GM19455 (cell line): ENCODE data around the gene IFT43.

ENCODE experiments used
- ATAC-seq: cut with Tn5 transposase; IDR thresholded peaks from one replicate; pipeline ENCODE4 v1.9.1; 2021; ENCODE audit not compliant: unreplicated experiment

The IFT43 gene

DNA sequence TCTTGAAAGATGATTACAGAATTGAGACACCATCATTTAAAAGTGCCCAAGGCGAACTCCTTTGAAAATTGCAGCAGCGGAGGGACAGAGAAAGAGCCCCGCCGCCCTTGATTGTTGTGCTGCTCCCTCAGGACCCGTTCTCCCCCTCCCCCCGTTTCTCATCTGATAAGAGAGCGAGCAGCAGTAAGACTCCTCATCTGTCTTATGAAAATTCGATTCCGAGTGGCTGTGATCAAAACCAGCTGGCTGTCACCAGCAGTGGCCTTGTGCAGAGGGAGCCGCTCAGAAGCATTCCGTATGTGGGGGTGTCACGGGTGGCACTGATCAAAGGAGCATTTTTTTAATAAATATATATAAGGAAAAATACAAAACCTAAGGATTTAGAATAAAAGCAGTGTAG lies 88.2 kb downstream of the IFT43 start:
- no peak for ATAC-seq

DNA sequence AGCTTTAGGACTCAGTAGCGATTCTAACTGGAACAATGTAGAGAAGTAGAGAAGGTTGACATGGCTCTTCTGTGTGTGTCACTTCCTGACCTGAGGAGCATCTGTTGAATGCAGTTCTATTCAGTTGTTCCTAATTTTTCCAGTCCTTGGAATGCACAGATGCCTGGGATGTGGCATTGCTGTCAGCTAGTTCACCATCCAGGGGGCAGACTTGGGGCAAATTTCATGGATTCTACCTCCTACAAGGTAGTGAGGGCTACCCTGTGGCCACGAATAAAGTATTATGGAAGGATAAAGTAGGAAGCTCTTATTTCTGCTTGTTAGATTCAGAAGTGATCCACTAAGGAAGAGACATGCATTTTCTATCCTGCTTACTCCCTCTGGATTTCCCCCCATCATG lies 91.8 kb downstream of the IFT43 start:
- no peak for ATAC-seq

DNA sequence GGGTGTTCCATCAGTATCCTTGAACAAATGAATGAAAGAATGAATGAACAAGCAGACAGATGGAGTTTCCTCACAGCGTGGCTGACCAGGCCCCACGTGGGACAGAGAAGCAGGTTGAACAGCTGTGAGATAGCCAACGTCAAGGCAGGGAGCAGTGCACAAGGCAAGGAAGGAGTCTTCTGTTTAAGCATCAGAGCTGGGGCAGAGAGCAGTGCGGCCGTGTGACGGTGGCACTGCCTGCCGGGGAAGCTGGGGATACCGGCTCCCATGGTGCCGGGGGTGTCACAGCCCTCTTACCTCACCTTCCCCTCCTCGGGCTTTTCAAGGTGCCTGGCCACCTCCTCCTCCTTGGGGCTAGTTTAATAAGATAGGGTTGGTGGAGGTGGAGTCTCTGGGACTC lies 92.9 kb downstream of the IFT43 start:
- no peak for ATAC-seq

DNA sequence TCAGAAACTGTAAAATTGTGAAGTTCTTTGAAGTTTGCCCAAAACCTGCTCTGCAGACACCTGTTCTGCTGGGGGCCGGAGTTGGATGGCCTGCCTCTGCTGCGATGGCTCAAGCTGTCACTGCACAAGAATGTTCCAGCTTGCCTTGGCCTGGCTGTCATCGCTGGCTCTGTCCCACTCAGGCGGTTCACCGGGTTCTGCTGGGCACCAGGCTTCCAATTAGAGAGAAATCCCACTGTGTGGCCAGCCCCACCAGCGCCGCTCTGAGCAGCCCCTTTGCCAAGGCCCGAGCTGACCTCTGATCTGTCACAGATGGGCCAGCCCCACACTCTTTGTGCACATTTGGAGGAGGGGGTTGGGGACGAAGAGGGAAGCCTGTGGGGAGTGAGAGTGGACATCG lies 94.5 kb downstream of the IFT43 start:
- no peak for ATAC-seq

DNA sequence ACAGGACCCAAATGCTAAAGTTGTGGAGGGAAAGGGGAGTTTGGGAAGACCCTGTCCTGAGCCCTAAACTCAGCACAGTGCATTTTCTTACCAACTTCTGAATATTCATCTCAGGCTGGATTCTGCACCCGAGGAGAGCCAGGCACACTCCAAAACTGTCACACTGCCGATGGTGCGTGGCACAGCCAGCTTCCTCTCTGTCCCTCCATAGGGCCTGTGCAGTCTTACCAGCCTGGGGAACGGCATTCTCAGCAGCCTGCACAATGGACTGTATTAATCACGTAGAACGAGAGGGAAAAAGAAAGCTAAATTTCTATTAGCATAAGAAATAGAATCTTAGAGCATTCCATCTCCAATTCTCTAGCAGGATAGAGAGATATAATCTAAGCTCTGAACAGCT lies 94.9 kb downstream of the IFT43 start:
- no peak for ATAC-seq

DNA sequence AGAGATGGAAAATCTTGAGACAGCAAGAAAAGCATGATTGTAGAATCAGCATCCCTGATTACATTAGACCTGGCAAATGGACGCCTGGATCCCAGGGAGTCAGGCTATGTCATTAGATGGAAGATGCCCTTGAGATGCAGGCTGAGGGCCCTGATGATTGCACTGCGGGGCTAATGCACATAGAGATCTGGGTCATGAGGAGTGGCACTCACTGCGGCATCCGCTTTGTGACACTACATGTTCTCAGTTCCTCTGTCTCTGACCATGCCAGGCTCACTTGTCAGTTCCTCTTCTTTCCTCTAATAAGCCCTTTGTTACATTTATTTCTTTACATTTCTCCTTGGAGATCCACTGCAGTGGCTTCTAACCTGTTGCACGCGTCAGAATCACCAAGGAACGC lies 96.1 kb downstream of the IFT43 start:
- ATAC-seq, result no peak

DNA sequence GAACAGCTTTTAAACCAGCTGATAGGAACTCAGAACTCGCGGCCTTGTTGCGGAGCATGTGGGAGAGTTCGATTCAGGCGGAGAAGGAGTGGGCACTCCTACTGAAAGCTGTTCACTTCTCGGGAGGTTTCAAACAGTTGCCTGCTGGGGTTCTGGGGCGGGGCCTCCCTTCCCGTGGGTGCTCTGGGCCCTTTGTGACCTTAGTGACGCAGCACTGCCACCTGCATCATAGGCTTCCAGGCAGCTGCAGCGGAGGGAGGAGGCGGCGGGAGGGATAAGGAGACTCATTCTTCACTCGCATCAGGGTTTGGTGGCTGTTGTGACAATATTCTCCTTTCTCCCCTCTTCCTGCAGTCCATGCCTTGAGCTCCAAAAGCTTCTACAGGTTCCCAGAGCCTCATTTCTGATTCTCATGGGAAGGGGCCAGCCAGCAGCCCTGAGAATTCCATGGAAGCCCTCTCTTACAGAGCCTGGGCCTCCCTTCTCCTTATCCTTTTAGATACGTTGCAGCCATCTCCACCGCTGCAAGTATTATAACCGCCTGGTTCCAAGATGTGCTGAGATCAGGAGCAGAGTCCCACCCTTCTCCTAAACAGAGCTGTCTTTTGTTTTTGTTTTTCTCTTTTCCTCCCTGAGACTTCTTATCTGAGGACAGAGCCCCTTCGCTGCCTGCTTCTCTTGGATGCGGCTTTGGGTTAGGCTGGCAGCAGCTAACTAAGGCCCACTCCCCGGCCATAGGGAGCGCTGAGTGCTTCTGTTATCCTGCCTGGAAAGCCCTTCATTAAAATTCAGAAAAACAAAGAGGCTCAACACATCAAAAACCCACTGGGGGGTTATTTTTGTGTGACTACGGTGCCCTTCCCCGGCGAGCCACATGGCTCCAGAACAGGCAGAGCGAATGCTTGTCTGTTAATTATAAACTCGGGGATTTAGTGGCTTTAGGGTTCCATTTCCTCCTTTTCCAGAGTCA lies 98.5 kb downstream of the IFT43 start:
- ATAC-seq, result no peak

DNA sequence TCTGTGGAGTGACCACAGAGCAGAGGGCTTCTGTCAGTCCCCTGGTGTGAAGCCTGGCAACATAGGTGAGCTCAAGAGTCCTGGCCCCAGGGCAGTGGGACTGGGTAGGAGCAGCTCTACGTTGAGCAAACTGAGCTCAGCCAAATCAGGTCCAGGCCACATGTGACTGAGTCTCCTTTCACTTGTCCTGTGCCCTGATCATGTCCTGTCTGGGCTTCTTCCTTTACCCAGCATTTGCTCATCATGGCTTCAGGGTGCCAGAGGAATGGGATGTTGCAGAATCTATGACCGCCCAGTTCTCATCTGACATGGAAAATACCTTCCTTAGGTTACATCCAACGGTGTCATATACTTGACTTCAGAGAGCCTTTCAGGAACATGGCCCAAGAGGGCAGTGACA lies 99.8 kb downstream of the IFT43 start:
- no peak for ATAC-seq

DNA sequence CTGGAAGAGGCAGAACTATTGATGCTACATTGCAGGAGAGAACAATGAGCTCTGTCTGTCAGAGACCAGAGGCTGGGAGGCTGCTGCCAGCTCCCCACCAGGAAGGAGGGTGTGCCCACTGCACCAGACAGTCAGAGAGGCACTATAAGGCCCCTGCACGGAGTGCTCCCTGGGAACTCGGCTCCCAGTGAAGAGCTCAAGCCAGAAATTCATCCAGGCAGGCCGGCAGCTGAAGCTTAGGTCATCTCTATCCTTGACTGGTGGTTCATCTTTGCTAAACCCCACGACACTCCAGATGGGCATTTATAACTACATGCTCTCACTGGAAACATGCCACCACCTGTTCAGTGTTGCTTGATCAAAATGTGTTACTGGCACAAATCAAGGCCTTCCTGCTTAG lies 101.1 kb downstream of the IFT43 start:
- ATAC-seq, result no peak

DNA sequence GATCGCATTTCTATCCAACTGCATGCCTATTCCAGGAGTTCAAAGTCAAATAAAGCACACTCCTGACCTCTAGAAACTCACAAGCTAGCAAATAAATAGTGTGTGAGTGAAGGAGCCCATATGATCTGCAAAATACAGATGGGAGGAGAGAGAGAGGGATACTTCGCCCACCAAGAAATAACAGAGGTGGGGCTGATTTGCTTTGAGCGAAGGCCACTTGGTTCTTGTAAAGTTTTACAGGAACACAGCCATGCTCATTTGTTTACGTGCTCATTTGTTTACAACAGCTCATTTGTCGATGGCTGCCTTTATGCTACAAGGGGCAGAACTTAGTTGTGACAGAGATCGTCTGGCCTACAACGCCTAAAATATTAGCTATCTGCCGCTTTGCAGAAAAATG lies 102.8 kb downstream of the IFT43 start:
- ATAC-seq, result no peak

DNA sequence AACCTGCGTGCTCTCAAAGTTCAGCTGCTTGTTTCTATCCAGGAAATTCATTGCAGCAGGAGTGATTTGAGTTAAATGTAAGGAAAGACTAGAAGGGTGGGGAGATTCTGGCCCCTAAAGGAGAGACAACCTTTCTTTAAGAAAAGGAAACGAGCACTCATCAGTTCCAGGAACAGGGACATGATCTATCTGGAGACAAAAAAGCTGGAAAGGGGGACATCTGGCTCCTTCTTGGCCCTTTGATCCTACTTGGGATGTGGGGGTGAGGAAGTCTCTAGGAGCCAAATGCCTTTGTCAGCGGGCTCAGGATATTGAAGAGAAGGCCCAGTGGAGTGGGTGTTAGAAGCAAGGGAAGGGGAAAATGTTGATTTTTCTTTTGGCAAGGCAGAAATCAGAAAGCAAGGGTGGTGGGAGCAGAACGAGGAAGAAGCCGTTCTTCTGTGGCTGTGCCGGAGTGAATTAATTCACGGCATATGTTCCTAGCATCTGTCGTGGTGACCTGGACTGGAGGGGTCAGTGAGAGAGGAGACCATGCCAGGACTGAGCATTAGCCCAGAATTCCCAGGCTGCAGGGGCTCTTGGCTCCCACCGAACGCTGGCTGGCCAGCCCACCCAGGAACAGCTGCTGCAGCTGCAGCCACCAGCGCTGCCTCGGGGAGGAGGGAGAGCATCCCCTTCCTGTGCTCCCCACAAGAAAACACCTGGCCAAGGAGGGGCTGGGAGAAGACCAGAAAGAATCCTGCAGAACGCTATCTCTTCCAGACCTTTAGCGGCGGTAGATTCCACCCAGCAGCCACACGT lies 103.4 kb downstream of the IFT43 start:
- no peak for ATAC-seq

DNA sequence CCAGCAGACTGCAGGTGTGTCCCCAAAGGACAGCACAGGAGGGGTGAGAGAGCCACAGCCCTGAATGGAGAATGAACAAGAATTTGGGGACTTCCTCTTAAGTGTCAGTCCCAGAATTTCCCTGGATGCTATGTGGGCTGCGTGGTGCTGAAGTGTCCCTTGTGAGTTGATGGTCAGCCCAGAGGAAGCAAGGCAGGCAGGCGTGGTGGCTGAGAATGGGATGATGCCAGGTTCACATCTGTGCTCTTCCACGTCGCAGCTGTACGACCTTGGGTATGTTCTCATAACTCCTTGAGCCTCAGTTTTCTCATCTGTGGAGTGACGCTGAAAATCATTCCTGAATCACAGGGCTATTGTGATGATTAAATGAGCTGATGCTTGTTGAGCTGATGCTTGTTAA lies 104.0 kb downstream of the IFT43 start:
- ATAC-seq, result no peak

DNA sequence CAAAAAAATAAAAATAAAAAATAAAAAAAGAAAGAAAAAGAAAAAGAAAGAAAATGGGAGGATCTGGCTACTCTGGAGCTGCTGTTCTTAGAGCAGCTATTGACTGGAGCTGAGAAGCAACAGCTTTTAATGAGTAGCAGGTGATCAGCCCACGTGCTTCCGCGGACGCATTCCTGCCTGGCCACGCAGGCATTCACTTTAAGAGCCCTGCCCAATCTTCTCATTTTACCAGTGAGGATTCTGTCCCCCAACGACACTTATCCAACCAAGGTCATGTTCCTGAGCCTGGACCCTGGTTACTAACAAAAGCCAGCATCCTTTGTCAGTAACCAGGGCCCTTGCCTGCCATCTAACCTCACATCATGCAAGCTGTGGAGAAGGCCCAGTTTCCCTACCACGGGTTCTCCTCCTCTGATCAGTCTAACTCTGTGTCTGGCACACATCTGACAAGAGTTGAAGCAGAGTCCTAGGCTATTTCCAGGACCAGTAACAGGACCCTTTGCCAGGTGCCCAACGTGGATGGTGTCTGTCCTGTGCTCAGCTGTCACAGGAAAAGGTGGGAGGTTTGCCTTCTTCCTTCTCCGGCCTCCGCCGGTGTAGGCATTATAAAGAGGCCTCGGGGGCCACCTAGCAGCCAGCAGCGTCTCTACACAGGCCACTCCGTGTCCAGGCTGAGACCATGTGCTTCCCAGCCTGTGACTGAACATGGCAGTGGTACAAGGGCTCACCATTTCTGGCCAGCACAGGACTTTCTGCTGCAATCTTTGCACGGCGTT lies 105.2 kb downstream of the IFT43 start:
- no peak for ATAC-seq

DNA sequence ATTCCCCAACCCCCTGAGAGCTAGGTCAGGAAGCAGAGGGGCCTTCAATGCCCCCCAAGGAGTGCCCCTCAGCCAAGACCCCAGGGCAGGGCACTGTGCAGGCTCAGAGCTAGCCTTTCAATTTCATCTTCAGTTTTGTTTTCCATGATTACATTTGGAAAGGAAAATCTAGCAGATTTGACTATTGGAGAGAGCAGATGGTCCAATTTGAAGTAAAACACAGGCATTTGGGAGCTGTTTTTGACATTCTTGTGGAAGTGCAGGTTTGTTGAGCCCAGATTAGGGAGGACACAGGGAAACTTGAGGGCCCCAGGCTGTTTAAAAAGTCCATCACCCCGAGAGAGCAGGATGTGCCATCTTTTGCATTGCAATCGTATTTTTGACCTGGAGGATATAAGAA lies 107.5 kb downstream of the IFT43 start:
- no peak for ATAC-seq

DNA sequence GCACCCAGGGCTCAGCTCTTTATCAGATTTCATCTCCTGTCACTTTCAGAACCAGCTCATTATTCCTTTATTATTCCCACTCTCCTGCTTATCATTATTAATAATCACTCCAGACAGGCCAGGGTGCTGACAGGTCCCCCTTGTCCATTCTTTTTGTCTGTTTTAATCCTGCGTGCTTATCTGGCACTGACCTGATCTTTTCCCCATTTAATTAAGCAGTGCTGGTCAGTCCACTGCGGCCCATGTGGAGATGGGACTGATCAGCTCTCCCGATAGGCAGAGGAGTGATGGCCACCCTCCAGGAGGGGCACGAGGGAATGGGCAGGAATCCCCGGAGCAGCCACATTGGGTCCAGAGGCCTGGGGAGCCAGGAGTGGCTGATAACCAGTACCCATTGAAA lies 110.7 kb downstream of the IFT43 start:
- no peak for ATAC-seq

DNA sequence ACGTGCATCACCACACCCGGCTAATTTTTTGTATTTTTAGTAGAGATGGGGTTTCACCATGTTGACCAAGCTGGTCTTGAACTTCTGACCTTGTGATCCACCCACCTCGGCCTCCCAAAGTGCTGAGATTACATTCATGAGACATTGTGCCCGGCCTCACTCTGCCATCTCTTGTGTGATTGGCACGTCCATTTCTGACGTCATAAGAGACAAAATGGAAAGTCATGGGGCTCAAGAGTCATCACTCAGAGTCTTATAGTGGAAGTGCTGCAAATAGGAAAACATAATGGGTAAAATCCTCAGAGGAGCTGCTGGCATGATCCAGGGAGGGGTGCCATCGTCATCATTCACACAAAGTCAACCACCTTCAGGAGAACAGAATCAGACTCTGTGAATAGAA lies 112.0 kb downstream of the IFT43 start:
- no peak for ATAC-seq

DNA sequence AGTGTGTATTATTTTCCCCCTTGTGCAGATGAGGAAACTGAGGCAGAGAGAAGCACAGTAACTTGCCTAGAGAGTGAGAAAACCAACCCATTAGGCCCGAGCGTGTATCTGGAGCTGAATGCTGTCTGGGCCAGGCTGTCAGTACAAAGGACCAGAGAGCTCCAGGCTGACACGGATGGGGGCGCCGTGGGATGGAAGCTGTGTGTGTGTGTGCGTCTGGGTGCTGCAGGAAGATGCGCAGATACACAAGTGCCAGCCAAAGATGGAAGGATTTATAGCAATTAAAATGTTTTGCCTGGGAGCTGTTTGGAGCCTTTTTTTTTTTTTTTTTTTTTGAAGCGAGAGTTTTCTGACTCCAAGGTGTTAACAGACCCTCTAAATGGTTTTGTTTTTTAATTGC lies 112.5 kb downstream of the IFT43 start:
- no peak for ATAC-seq

DNA sequence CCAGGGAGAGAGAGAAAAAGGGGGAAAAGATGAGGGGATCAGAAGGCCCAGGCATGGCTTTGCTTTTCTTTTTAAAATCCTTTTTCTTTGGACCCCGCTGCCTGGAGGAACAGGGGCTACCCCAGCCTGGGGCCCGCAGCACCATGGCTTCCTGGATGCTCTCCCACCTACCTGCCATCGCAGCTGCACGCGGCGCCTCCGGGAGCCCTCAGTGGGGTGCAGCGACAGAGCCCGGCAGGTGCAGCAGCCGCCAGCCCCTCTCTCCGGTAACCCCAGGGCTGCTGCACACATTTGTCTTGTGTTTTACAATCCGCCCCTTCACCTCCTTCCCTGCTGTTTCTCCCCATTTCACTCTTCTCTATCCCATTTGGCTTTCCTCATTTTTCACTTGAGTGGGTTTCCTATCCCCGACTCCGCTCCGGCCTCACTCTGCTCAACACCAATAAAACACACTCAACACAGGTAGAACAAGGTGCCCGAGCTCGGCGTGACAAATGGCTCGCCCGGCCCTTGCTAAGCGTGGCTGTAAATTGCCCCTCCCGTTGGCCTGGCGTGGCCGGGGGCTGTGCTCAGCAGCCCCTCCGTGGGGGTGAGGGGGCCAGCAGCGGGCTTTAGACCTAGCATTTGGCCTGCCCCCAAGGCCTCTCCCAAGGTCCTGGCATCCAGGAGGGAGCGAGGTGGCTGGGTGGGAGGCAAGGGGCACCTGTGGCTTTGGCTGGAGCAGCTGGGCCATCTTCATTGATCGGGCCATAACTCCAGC lies 113.5 kb downstream of the IFT43 start:
- no peak for ATAC-seq

DNA sequence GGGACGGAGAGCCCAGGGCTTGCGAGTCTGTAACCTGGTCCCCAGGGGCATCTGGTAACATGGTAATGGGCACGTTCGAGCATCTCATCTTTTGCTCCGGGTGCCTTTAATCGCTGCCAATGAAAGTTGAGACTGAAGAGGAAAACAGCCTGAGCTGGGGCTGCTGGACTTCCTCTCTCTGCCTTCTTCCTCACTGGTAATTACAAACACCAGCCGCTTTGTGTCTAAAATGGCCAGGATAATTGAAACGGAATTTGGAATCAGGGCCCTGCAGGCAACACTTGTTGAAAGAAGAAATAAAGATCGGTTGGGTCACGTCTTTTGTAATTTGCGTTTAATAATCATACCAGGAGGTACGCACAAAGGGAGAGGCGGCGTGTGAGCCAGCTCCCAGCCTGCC lies 114.7 kb downstream of the IFT43 start:
- ATAC-seq, result no peak
